ENCODE measurements around the gene METTL8.
"Not testable (repeated sequence)": the region's sequence is repeated elsewhere in the genome, so short reads cannot be mapped to it uniquely, and the experiment has no call there.

Gene METTL8

DNA sequence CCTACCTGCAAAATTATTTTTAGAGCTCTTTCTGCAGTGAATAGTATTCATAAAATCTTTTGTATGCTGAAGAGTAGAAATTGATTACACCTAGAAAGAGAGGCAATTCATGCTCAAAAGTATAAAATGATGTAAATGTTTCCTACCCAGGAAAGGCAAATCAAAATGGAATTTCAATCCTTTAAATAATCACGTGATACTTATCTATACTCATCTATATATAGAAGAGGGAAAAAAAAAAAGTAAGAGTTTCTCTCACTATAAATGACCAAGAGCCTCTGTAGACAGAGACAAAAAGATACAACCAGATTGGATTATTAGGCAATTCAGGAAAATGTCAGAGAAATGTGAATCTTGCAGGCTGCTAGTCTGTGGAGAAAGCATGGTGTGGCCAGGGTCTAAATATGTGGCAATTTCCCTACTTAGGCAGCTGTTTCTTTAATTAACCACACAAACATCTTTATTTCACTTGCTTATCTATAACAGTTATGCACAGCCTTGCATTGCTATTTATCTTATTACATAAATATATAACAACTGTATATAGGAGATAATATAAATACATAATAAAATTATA, 39.5 kb downstream of the METTL8 start:
- DNase-seq = no peak

DNA sequence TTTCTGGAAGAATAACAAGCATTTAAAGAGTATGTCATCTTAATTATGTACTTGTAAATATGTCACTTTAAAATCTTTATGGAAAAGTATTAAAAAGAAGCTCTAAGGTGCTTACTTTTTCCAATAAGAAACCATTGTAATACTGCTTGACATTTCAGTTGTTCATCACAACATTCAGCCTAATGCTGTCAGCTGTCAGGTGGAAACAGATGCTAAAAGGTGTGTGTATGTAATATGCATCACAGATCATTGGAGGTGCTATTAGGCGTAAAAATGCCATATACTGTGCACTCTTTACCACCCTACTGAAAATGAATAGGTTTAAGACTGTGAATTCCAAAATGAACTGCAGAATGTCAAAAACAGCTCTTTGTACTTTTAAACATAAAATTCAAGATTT, 40.3 kb downstream of the METTL8 start:
- DNase-seq = no peak

DNA sequence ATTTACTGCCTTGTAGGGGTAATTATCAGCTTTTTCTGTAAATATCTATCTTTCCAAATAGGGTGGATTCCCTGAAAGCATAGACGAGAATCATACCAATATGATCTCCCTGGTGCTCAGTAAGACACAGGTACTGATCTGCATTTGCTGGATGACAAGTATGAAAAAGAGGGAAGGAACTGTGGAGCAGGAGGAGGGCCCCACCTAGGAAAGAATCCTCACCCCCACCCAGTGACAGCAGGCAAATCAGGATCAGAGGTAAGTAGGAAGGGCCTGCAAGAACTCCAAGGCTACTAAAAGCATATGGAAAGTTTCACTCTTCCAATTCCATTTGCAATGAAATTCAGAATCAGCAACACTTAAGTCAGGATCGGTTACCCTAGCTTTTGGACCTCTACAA, 42.3 kb downstream of the METTL8 start:
- no peak for DNase-seq

DNA sequence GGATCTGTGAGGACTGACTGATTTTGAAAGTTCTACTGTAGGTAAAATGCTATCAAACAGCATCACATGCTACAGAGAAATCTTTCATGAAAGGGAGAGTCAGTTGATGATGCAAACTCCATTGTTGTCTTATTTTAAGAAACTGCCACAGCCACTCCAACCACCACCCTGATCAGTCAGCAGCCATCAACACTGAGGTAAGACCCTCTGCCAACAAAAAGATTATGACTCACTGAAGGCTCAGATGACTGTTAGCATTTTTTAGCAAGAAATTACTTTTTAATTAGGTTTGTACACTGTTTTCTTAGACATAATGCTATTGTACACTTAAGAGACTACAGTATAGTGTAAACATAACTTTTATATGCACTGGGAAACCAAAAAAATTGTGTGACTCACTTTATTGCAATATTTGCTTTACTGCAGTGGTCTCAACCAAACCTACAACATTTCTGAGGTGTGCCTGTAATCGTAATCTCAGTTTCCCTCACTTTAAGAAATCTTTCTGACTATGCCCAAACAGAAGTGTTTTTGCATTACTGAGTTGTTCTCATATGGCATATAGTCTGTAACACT, 42.8 kb downstream of the METTL8 start:
- no peak for DNase-seq

DNA sequence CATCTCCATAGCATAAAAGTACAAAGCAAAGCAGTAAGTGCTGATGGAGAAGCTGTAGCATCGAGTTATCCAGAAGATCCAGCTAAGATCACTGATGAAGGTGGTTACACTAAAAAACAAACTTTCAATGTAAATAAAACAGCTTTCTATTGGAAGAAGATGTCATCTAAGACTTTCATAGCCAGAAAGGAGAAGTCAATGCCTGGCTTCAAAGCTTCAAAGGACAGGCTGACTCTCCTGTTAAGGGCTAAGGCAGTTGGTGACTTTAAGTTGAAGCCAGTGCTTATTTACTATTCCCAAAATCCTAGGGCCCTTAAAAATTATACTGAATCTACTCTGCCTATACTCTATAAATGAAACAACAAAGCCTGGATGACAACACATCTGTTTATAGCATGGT, 44.0 kb downstream of the METTL8 start:
- no peak for DNase-seq

DNA sequence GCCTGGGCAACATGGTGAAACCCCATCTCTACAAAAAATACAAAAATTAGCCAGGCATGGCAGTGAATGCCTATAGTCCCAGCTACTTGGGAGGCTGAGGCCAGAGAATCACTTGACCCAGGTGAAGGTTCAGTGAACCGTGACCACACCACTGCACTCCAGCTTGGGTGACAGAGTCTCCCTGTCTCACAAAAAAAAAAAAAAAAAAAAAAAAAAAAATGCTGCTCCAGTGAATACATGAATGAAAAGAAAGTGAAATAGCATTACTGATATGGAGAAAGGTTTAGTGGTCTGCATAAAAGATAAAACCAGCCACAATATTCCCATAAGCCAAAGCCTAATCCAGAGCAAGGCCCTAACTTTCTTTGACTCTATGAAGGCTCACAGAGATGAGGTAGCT, 44.5 kb downstream of the METTL8 start:
- DNase-seq = no peak

DNA sequence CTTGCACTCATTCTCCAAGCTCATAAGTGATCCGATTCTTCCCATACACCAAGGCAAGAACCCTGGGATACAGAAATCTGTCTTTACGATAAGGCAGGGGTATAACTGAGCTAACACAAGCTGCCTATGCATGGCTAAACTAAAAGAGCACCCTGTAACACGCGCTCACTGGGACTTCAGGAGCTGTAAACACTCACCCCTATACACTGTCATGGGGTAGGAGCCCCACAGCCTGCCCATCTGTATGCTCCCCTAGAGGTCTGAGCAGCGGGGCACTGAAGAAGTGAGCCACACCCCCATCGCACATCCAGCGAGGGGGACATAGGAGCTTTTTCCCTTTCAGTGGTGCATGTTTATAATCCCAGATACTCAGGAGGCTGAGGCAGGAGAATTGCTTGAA, 46.7 kb downstream of the METTL8 start:
- no peak for DNase-seq

DNA sequence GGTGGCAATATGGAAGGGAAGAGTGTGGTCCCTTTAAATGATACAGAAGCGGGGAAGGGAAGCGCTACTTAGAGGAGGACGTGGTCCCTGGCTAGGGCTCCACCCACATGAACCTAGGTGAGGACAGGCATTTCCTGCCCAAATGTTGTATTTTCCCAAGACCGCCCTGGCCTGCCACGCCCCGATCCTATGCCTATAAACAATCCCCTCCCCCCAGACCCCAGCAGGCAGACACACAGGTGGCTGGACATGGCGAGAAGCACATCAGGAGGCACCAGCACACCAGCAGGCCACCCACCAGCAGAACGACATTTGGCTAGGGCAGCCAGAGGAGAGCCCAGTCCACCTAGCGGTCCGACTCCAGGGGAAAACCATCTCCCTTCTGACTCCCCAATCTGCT, 47.2 kb downstream of the METTL8 start:
- DNase-seq = no peak

DNA sequence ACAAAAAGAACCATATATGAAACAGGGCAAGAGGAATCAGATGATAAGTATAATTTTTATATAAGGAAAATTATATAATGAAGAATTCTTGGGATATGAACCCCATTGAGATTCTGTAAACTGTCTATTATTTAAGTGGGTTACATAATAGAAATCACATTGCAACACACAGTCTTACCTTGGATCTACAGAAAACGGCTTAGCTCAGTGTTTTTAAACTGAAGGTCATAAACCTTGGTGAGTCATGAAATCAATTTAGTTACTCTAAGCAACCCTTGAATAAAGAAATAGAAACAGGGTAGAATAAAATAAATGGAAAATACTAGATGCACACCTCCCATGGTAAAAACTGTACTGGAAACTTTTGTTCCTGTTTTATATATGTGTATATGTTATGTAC, 50.7 kb downstream of the METTL8 start:
- DNase-seq = no peak

DNA sequence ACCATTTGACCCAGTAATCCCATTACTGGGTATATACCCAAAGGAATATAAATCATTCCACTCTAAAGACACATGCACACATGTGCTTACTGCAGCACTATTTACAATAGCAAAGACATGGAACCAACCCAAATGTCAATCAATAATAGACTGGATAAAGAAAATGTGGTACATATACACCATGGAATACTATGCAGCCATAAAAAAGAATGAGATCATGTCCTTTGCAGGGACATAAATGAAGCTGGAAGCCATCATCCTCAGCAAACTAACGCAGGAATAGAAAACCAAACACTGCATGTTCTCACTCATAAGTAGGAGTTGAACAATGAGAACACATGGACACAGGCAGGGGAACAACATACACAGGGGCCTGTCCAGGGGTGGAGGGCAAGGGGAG, 51.6 kb downstream of the METTL8 start:
- DNase-seq = not testable (repeated sequence)

DNA sequence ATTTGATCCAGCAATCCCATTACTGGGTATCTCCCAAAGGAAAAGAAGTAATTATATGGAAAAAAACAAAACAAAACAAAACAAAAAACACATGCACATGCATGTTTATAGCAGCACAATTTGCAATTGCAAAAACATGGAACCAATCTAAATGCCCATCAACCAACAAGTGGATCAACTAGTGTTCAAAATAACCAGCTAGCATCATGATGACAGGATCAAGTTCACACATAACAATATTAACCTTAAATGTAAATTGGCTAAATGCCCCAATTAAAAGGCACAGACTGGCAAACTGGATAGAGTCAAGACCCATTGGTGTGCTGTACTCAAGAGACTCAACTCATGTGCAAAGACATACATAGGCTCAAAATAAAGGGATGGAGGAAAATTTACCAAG, 55.9 kb downstream of the METTL8 start:
- not testable (repeated sequence) for DNase-seq

DNA sequence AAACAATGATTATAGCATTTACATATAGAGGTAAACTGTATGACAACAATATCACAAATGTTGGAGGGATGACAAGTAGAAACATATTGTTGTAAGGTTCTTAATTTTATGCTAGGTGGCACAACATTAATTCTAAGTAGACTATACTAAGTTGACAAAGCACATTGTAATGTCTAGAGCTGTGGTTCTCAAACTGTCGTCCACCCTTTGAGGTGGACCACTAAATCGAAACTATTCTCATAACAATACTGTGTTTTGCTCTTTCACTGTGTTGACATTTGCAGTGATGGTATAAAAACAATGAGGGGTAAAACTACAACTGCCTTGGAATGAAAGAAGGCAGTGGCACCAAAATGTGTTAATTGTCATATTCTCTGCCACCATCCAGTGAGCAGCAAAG, 66.1 kb downstream of the METTL8 start:
- DNase-seq = no peak

DNA sequence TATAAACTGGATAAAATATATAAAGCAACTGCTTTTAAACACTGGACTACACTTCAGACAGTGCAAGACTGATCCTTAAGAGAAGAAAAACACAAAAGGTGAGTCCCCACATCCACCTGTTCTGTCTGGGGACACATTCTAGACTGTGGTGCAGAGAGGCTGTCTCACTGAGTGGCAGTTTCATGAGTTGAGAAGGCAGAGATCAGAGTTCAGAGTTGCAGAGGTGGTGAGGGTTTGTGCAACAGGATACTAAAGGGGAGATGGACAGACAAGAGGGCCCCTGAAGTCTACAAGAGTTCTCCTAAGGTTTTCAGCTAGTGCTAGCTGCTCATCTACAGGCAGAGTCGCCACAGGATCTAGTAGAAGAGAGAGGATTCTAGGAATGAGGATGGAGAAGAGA, 68.0 kb downstream of the METTL8 start:
- no peak for DNase-seq

DNA sequence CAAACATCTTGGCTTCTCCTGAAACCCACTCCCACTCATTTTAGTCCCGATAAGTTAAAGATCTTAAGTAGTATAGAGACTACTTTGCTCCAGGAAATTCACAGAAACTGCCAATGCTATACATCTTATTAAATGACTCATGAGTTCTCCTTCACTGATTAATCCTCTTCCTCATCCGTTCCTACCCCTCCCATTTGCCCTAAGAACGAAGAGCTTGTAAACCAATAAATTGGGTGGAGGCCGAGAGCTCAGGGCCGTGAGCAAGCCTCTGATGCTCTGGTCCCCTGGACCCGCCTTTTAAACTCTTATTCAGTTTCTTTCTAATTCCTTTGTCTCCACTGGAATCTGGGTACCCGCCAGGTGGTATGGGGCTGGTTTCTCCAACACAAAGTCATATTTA, 68.6 kb downstream of the METTL8 start:
- DNase-seq = no peak

DNA sequence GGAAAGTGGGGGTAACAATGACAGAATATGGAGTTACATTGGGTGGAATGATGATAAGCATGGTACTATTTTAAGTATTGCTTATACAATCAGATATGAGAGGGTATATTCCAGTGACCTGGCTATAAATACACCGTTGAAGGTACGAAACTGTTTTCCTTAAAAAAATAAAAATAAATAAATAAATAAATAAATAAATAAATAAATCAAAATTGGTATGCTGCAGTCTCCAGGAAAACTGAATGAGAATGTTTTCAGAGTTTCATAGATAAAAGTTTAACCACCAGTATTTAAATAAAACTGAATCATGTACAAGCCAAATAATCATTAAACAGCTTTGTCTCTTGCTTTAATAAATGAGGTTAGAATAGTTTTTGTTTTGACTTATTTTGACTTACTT, 71.4 kb downstream of the METTL8 start:
- DNase-seq = no peak

DNA sequence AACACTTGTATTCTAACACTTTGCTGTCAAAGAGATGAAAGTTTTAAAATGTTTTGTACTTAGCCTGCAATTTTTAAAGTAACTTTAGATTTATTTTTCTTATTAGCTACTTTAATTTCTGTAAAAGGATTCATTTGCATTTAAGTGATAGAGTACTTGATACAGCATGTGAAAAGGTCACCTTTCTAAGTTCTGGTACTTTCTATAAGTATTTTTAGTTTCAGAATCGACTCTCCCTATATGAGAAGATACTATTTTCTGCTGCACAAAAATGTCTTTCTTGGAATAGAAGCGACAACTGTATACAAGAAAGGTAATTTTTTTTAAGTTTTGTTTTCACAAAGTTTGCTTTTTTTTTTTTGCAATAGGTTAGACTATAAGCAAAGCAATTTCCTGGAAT, 72.9 kb downstream of the METTL8 start:
- DNase-seq = no peak

DNA sequence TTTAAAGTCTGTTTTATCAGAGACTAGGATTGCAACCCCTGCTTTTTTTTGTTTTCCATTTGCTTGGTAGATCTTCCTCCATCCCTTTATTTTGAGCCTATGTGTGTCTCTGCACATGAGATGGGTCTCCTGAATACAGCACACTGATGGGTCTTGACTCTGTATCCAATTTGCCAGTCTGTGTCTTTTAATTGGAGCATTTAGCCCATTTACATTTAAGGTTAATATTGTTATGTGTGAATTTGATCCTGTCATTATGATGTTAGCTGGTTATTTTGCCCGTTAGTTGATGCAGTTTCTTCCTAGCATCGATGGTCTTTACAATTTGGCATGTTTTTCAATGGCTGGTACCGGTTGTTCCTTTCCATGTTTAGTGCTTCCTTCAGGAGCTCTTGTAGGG, 80.0 kb downstream of the METTL8 start:
- not testable (repeated sequence) for DNase-seq

DNA sequence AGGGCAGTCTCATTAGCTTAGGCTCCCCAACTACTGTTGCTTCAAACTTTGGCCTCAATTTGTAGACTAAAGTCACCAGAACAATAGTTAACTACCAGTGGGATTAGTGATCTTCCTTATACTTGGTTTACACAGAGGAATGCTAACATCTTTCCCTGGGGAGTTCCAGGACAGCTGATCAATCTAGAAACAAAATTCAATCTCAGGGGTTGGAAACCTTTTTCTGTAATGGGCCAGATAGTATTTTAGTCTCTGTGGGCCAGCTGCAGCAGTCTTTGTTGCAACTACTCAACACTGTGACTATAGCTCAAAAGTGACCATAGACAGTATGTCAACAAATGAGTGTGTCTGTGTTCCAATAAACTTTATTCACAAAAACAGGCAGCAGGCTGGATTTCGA, 85.7 kb downstream of the METTL8 start:
- DNase-seq = no peak

DNA sequence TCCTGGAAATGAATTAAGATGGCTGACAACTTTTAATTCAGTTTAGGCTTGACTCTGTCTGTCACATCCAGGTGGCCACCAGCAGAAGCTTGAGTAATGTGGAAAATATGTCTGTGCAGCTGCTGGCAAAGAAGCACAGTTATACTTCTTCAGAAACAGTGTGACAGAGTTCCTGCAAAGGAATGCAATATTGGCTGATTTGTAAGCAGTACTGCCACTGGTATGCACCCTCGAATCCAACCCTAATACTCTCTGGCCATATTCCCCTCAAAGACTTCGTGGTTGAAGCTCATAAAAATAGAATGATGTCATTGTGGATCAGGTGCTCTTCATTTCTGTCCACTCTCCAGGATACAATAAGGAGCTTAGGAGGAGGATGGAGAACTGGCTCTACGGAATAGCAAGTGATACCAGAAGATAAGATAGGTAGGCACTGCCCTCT, 86.2 kb downstream of the METTL8 start:
- DNase-seq = no peak

DNA sequence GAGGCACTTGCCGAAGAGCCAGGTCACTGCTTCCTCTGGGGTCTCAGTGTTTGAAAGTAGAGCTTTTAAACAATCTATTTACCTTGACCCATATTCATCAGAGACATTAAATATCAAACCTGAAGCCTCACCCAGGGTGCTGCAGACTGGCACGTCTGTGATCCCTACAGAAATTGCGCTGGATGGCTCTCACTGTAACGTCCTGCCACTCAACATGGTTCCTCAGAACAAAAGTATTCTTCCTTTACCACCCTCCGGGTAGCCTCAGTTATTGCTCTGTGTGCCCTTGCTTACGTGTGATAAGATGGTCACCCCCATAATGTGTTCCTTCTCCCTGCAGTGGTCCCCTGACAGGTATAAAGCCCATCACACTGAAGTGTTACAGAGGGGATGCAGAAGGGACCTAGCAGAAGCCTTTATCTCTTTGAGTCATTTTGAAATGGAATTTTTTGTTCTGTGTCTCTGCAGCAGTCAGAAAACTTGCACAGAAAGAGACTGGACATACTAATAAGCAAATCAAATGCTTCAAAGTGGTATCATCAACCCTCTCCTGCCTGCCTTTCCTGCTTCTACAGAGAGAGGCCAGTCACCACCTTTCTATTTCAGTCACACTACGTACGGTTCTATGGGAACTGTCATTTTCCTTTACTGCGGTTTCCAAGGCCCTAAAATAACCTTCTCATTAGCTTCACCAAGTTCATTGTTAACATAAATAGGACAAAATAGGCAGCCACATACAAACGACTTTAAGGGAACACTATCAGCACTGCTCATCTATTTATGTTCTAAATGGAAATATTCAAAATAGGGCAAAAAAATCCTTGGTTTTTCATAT, 86.8 kb downstream of the METTL8 start:
- no peak for DNase-seq

DNA sequence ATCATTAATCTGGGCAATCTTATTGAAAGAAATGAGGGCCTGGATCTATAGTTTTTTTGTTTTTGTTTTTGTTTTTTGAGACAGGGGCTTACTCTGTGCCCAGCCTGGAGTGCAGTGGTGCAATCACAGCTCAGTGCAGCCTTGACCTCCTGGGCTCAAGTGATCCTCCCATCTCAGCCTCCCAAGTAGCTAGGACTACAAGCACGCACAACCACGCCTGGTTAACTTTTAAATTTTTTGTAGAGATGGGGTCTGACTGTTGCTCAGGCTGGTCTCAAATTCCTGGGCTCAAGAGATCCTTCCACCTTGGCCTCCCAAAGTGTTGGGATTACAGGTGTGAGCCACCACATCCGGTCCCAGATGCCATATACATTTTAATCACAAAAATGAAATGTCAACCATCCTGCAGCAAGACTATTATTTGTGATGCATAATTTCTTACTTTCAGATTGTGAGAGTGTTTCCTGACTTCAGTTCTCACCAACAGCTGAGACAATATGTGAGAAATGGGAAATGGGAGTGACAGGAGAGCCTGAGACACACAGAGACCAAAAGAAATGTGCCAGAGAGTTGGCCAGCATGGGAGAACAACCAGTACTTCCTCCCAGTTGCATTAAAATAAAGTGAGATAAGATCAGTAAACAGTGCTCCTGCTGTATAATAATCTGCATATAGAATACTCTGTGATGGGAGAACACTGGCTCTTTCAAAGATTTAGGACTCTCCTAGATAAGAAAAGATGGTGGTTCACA, 87.6 kb downstream of the METTL8 start:
- no peak for DNase-seq

DNA sequence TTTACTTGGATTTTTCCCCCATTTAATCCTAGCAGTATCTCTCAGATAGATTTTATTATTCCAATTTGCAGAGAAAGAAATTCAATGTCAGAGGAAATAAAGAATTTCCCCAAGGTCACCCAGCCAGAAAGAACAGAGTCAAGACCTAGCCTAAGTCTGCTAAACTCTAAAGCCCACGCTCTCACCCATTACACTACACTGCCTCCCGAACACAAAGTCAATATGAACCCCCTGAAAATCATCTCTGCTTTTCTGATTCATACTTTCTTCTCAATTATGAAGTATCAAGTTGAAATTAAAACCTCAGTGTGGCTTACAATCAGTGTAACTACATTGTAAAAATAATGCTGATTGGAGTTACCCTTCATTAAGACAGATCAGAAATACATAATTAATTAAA, 89.6 kb downstream of the METTL8 start:
- no peak for DNase-seq

DNA sequence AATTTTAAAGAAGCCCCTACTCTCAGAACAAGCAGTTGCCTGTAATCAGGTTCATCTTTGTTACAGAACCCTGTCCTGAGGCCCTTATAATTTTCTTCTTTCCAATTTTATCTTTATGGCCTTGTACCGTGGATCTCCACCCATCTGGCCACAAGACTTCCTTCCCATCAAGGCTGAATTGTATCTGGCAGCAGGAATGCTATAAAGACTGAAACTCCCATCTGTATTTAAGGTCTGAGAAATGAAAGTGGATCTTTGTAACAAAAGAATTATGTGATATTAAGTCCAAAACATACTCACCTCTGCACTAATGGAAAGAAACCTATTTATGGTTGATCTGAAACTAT, 91.8 kb downstream of the METTL8 start:
- DNase-seq = no peak

All from CD4-positive, alpha-beta T cell treated with Interleukin-6 for 4 hours (primary cell).